Uterine smooth muscle cell (primary cell): ENCODE results near the gene XPR1. TPM values are rescaled to one million over a fixed set of nuclear protein-coding genes. Genes with fewer than 3 reads are reported as not detected.

ENCODE experiments used
- total RNA-seq: library from RNA; depleted of rRNA; stranded (reverse); fragments of >200 nt; gene quantifications from 2 replicates; pipeline ENCODE4 v1.2.3, GENCODE V29; 2014

The XPR1 gene
- 14.9 and 17.8 TPM in 2 replicates for total RNA-seq

GRCh38 chr1:180631766-180632325 is at the start of gene XPR1:
Gene XPR1 (plus strand): TSS chr1:180632022. CDS start chr1:180632202, 180 bp downstream.

GRCh38 chr1:180912801-180913565 is 281.2 kb downstream of the XPR1 start, which contains the start of gene KIAA1614:
Gene KIAA1614 (plus strand): TSS chr1:180912897. CDS start chr1:180913244, 347 bp downstream.

Other genes starting within 250 kb of the XPR1 start
- gene ACBD6, start 129.4 kb upstream of the XPR1 start, total RNA-seq = 76.0 and 84.8 TPM in 2 replicates
- gene OVAAL, start 73.1 kb upstream of the XPR1 start, total RNA-seq = not detected in 2 replicates